Inflammatory macrophage treated with lipopolysaccharide for 4 hours (primary cell): Measurements from ENCODE around the gene HABP4.

ENCODE experiments used
- DNase-seq: peaks from one replicate; pipeline ENCODE4 v3.0.0-alpha.2; 2020

The HABP4 gene

DNA sequence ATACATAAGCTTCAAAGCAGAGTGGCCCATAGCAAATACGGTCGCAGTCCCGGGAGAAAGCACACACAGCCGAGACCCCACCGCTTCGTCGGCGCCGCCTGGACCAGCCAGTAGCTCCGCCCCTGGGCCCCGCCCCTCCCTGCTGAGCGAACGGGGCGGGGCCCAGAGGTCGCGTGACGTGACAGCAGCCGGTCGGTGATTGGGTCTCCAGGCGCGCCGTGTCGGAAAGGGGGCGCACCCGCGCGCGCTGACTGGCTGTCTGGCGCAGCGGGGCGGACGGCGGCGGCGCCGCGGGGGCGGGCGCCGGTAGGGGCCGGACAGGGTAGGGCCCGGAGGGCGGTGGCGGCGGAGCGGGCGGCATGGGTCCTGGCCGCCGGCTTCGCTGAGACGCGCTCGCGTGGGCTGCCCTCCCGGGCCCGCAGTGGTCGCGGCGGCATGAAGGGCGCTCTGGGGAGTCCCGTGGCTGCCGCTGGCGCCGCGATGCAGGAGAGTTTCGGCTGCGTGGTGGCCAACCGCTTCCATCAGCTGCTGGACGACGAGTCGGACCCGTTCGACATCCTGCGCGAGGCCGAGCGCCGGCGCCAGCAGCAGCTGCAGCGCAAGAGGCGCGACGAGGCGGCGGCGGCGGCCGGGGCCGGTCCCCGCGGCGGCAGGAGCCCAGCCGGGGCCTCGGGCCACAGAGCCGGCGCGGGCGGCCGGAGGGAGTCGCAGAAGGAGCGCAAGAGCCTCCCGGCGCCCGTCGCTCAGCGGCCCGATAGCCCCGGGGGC lies at the start of gene HABP4:
TSS of gene HABP4 (plus strand) at position 325 of the 768 bp plus-strand sequence. CDS start at position 436, 111 bp downstream.
- peak; percentile 97 for DNase-seq

- no peak for DNase-seq
Measured at GRCh38 chr9:96408409-96409280, 41.3 kb upstream of the HABP4 start.

GRCh38 chr9:96411129-96411838 lies 38.7 kb upstream of the HABP4 start:
- no peak for DNase-seq

DNA sequence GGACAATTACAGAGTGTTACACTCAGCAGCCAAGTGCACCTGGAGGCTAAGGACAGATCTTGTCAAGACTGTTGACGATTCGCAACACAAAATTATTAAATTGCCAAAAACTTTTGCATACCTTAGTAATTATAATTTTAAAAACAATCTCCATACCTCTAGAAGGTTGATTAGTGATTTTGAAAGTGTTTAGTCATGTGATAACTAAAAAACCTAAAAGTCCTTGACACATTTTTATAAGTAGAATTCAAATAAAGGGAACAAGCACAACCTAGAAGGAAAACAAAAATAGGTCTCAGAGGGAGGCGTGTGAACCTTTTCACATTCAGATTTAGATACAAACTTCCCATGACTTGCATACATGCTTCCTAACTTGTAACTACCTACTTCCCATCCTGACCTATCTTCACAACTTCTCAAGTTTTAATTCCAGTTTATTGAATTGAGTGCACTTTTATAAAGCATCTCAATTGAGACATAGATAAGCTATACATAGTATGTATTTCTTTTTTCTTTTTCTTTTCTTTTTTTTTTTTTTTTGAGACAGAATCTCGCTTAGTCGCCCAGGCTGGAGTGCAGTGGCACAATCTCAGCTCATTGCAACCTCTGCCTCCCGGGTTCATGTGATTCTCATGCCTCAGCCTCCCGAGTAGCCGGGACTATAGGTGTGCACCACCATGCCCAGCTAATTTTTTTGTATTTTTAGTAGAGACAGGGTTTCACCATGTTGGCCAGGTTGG lies 37.6 kb upstream of the HABP4 start:
- DNase-seq: no peak

GRCh38 chr9:96413302-96414221 lies 36.4 kb upstream of the HABP4 start:
- peak; percentile 70 for DNase-seq

DNA sequence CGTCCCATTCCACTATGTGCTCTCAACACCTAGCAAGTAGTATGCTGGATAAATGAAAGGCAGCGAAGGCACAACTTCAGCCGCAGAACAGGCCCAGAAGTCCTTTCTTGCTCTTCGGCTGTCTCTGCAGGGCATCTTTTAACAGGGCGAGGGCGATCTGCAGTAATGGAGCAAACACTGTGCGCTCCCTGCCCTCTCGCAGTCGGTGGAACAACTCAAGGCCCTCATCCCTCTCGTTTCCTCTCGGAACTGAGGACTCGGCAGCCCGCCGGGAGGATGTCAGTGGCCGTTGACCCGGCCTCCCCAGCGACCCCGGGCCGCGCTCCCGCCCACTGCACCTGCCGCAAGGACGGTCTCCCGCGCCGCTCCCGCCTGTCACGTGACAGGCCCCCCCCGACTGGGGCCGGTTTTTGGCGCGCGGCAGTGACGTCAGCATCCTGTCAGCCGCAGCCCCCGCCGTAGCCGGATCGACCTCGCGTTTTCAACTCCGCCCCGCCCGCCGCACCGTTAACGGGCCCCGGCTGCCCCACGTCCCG lies 32.9 kb upstream of the HABP4 start:
- DNase-seq: peak; percentile 79

DNA sequence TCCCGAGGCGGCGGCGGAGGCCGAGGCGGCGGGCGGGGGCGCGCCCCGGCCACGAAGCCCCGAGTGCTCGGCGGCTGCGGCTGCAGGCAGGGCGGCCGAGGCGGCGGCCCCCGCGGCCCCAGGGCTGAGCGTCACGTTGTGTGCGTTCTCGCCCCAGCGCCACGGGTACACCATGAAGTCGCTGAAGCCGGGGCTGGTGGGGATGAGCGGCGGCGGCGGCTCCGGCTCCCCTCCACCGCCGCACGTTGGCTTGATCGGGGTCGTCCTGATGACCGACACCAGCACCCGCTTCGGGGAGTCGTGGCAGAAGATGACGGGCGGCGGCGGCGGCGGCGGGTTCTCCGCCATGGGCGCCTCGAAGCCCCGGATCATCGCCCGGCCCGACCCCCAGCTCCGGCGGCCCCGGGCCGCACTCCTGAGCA lies 32.3 kb upstream of the HABP4 start:
- DNase-seq: no peak

GRCh38 chr9:96418083-96418919 lies 31.7 kb upstream of the HABP4 start, which contains the start of gene ZNF367:
TSS of gene ZNF367 (minus strand) at chr9:96418370. CDS start at chr9:96418032, 338 bp downstream.
- DNase-seq: peak; percentile 97

- peak; percentile 76 for DNase-seq
Measured at GRCh38 chr9:96418920-96419690, 30.9 kb upstream of the HABP4 start.

- no peak for DNase-seq
Measured at GRCh38 chr9:96419691-96419969, 30.3 kb upstream of the HABP4 start.

DNA sequence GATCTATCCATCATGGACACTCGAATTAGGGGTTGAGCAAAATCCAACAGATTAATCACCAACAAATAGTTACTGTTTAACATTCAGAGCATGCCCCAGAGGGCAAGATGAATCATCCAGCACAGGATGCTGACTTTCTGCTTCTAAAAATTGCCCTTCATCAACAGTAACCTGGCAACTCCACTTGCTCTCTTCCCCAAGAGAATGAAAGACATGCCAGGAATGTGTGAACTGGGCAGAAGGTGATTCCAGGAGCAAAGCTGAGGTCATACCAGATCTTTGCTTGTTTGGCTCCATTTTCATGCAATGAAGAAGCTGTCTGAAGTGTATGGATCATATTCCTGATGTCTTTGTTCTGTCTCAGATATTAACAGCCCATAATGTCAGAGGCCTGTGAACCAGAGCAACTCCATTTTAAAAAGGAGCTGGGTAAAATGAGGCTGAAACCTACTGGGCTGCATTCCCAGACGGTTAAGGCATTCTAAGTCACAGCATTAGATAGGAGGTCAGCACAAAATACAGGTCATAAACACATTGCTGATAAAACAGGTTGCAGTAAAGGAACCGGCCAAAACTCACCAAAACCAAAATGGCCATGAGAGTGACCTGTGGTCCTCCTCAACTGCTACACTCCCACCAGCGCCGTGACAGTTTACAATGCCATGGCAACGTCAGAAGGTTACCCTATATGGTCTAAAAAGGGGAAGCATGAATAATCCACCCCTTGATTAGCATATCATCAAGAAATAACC lies 29.3 kb upstream of the HABP4 start:
- DNase-seq: peak; percentile 59

- DNase-seq: no peak
Measured at GRCh38 chr9:96423322-96423984, 26.5 kb upstream of the HABP4 start.

- DNase-seq: no peak
Measured at GRCh38 chr9:96423985-96424336, 26.0 kb upstream of the HABP4 start.

- DNase-seq: no peak
Measured at GRCh38 chr9:96425500-96426169, 24.3 kb upstream of the HABP4 start.

GRCh38 chr9:96429732-96430131 lies 20.2 kb upstream of the HABP4 start:
- DNase-seq: no peak

- DNase-seq: no peak
Measured at GRCh38 chr9:96430377-96430776, 19.6 kb upstream of the HABP4 start.

- DNase-seq: no peak
Measured at GRCh38 chr9:96435345-96435744, 14.6 kb upstream of the HABP4 start.

- no peak for DNase-seq
Measured at GRCh38 chr9:96436063-96436455, 13.9 kb upstream of the HABP4 start.
